HG03060 (cell line): ENCODE data around the gene RASA2.
"Not testable (repeated sequence)": the region's sequence is repeated elsewhere in the genome, so short reads cannot be mapped to it uniquely, and the experiment has no call there.

Source experiments
- ATAC-seq: cut with Tn5 transposase; IDR thresholded peaks from one replicate; pipeline ENCODE4 v1.9.1; 2021; ENCODE audit warnings: low read depth, moderate number of reproducible peaks; ENCODE audit not compliant: unreplicated experiment

RASA2 gene

GRCh38 chr3:141493184-141493583 lies 6.4 kb downstream of the RASA2 start:
- ATAC-seq = no peak

GRCh38 chr3:141497589-141497988 lies 10.8 kb downstream of the RASA2 start:
- not testable (repeated sequence) for ATAC-seq

GRCh38 chr3:141498598-141499223 lies 11.9 kb downstream of the RASA2 start:
- peak; percentile 90 for ATAC-seq

GRCh38 chr3:141499284-141499683 lies 12.5 kb downstream of the RASA2 start:
- no peak for ATAC-seq

- no peak for ATAC-seq
Observed at GRCh38 chr3:141499965-141500364, 13.1 kb downstream of the RASA2 start.

- no peak for ATAC-seq
Observed at GRCh38 chr3:141500397-141500796, 13.6 kb downstream of the RASA2 start.

- ATAC-seq = no peak
Observed at GRCh38 chr3:141505166-141505565, 18.3 kb downstream of the RASA2 start.

GRCh38 chr3:141506071-141506470 lies 19.2 kb downstream of the RASA2 start:
- ATAC-seq = no peak

- no peak for ATAC-seq
Observed at GRCh38 chr3:141507392-141508066, 20.7 kb downstream of the RASA2 start.

- ATAC-seq = no peak
Observed at GRCh38 chr3:141508067-141508436, 21.2 kb downstream of the RASA2 start.

GRCh38 chr3:141511361-141511760 lies 24.5 kb downstream of the RASA2 start:
- ATAC-seq = no peak

GRCh38 chr3:141514382-141514781 lies 27.6 kb downstream of the RASA2 start:
- ATAC-seq = no peak

GRCh38 chr3:141519587-141519986 lies 32.8 kb downstream of the RASA2 start:
- no peak for ATAC-seq

GRCh38 chr3:141521781-141522180 lies 35.0 kb downstream of the RASA2 start:
- no peak for ATAC-seq

- ATAC-seq = no peak
Observed at GRCh38 chr3:141523615-141524375, 37.0 kb downstream of the RASA2 start.

- ATAC-seq = no peak
Observed at GRCh38 chr3:141524988-141525387, 38.2 kb downstream of the RASA2 start.

- ATAC-seq = no peak
Observed at GRCh38 chr3:141525814-141526213, 39.0 kb downstream of the RASA2 start.

GRCh38 chr3:141526709-141527108 lies 39.9 kb downstream of the RASA2 start:
- ATAC-seq = no peak

- no peak for ATAC-seq
Observed at GRCh38 chr3:141528800-141529199, 42.0 kb downstream of the RASA2 start.

GRCh38 chr3:141529256-141529655 lies 42.4 kb downstream of the RASA2 start:
- ATAC-seq = no peak

GRCh38 chr3:141529717-141530414 lies 43.0 kb downstream of the RASA2 start:
- no peak for ATAC-seq
